DND-41 (cell line): ENCODE data around the gene PLEKHA8.

Experiments
- ATAC-seq: fragments of 200-7000 bp; cut with Tn5 transposase; 3 replicates; pipeline ENCODE4 v1.9.1; 2021; ENCODE audit warnings: low read depth; ENCODE audit not compliant: insufficient read depth
- DNase-seq: peaks from one replicate; pipeline ENCODE4 v3.0.0-alpha.2; 2020
- H2AFZ ChIP-seq: 2 replicates; pipeline ENCODE4 v1.6.0; 2012; ENCODE audit warnings: low read depth, low read length
- H3K27ac ChIP-seq: 2 replicates; pipeline ENCODE4 v1.5.1; 2012; ENCODE audit warnings: low read length, inconsistent platforms
- H3K27me3 ChIP-seq: fragments of 200-600 bp; sonication (generic); 2 replicates; pipeline ENCODE4 v1.6.0; 2012; ENCODE audit warnings: low read length, mild to moderate bottlenecking, inconsistent platforms; ENCODE audit not compliant: insufficient read depth, poor library complexity
- H3K36me3 ChIP-seq: 2 replicates; pipeline ENCODE4 v1.5.1; 2012; ENCODE audit warnings: low read length, inconsistent platforms; ENCODE audit not compliant: insufficient read depth
- H3K4me1 ChIP-seq: 2 replicates; pipeline ENCODE4 v1.5.1; 2012; ENCODE audit warnings: mild to moderate bottlenecking, low read length; ENCODE audit not compliant: insufficient read depth
- H3K4me2 ChIP-seq: 2 replicates; pipeline ENCODE4 v1.6.0; 2012; ENCODE audit warnings: mild to moderate bottlenecking, moderate library complexity, low read length, inconsistent platforms; ENCODE audit not compliant: insufficient read depth
- H3K4me3 ChIP-seq, 2 experiments: fragments of 200-600 bp in 1 of 2; shearing (Covaris generic) in 1 of 2; 2 replicates each; pipeline ENCODE4 v1.5.1; 2012 to 2016; ENCODE audit warnings: inconsistent platforms in 2 of 2, low read length in 2 of 2, mild to moderate bottlenecking in 2 of 2, low read depth in 1 of 2, moderate library complexity in 1 of 2
- H3K79me2 ChIP-seq: 2 replicates; pipeline ENCODE4 v1.6.0; 2012; ENCODE audit warnings: low read length, inconsistent platforms; ENCODE audit not compliant: insufficient read depth
- H3K9ac ChIP-seq: 2 replicates; pipeline ENCODE4 v1.6.0; 2012; ENCODE audit warnings: low read depth, mild to moderate bottlenecking, inconsistent platforms, low read length, moderate library complexity
- H3K9me3 ChIP-seq: 2 replicates; pipeline ENCODE4 v1.5.1; 2012; ENCODE audit warnings: low read length, moderate library complexity, mild to moderate bottlenecking, inconsistent platforms; ENCODE audit not compliant: insufficient read depth, severe bottlenecking
- H4K20me1 ChIP-seq: 2 replicates; pipeline ENCODE4 v1.6.0; 2012; ENCODE audit warnings: low read length; ENCODE audit not compliant: insufficient read depth
- EZH2 ChIP-seq: IDR thresholded peaks from 3 replicates; pipeline ENCODE4 v1.6.1; 2012; ENCODE audit warnings: borderline replicate concordance, low read depth, mild to moderate bottlenecking, moderate library complexity, low read length, inconsistent platforms; ENCODE audit not compliant: severe bottlenecking
- TF ChIP-seq, protein P1 (sequence below): IDR thresholded peaks from 2 replicates; pipeline ENCODE4 v1.5.1; 2012; ENCODE audit warnings: borderline replicate concordance, low read length, moderate library complexity, mild to moderate bottlenecking; ENCODE audit not compliant: poor library complexity, severe bottlenecking; ENCODE audit errors: extremely low read depth

PLEKHA8 gene

DNA sequence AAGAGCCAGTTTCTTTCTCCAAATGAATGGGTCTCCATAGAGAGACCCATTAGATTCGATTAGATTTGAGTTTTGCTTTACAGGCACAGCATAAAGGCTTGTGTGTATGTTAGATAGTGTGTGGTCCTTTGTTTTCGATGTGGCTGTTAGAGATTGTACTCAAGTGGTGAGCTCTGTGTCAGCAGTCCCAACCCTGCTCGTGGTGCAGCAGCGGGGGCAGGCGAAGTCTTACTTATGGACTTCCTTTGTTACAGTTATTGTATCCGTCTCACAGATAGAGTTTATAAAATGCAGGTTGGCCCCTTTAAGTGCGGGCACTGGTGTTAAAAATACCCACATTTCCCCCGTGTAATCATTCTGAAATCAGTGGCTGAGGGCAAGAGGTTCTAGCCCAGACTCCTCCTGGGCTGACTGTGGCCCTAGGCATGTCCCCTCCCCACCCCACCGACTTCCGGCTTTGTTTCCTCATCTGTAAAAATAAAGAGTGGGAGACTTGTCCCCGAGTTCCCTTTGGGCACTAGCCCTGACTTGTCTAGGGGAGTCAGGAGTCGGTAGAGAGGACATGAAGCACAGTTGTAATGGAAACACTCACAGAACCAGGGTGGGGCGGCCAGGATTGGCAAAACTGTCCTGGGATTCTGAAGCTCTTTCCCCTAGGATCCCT, 135.2 kb downstream of the PLEKHA8 start:
- Histone ChIP-seq H3K79me2 (no peaks in the 10 kb centered on the region), H4K20me1 (no peaks in the 10 kb centered on the region; the same call in 1 of the 2 replicates), H3K4me1 (no peaks in the 10 kb centered on the region), H3K9me3 (no peaks in the 10 kb centered on the region), H2AFZ (no peak overlapping the region), H3K36me3 (no peaks in the 10 kb centered on the region), H3K27me3 (no peaks in the 10 kb centered on the region), H3K4me3 (no peak overlapping the region), H3K9ac (no peak overlapping the region), H3K4me2 (no peak overlapping the region), H3K27ac (no peak overlapping the region)
- DNase-seq (no peak), ATAC-seq (no peak)
- no peak for TF ChIP-seq EZH2
- TF ChIP-seq, protein P1, sequence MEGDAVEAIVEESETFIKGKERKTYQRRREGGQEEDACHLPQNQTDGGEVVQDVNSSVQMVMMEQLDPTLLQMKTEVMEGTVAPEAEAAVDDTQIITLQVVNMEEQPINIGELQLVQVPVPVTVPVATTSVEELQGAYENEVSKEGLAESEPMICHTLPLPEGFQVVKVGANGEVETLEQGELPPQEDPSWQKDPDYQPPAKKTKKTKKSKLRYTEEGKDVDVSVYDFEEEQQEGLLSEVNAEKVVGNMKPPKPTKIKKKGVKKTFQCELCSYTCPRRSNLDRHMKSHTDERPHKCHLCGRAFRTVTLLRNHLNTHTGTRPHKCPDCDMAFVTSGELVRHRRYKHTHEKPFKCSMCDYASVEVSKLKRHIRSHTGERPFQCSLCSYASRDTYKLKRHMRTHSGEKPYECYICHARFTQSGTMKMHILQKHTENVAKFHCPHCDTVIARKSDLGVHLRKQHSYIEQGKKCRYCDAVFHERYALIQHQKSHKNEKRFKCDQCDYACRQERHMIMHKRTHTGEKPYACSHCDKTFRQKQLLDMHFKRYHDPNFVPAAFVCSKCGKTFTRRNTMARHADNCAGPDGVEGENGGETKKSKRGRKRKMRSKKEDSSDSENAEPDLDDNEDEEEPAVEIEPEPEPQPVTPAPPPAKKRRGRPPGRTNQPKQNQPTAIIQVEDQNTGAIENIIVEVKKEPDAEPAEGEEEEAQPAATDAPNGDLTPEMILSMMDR, result no peak

DNA sequence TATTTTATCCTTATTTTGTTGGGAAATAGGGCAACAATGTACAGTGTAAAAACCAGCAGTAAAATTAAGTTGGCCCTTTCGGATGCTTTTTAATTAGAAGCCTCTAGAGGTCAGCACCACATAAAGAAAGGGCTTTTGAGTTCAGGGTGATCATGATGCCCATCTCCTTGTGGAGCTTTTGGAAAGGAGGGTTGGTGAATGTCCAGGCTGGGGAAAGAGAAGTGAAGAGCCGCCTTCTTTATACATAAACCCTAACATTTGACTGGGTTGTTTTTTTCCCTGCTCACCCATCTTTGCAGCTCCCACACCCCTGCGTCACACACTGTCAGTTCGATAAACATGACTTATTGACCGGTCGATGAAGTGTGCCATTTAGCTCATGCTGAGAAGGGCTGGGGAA, 136.4 kb downstream of the PLEKHA8 start:
- ATAC-seq, result peak; percentile 63; the same call in 1 of the 3 replicates
- H3K79me2 ChIP-seq, result no peaks in the 10 kb centered on the region
- no peaks in the 10 kb centered on the region for H3K27me3 ChIP-seq
- no peaks in the 10 kb centered on the region for H3K4me1 ChIP-seq
- H3K9me3 ChIP-seq, result no peaks in the 10 kb centered on the region
- no peak overlapping the region for H3K4me2 ChIP-seq
- no peak overlapping the region for H3K9ac ChIP-seq
- TF ChIP-seq, protein P1, result peak; percentile 66
- TF ChIP-seq EZH2, result no peak
- H3K27ac ChIP-seq, result no peak overlapping the region
- H3K36me3 ChIP-seq, result no peaks in the 10 kb centered on the region
- H4K20me1 ChIP-seq, result no peaks in the 10 kb centered on the region; the same call in 1 of the 2 replicates
- no peak overlapping the region for H3K4me3 ChIP-seq
- DNase-seq, result no peak
- H2AFZ ChIP-seq, result no peak overlapping the region

DNA sequence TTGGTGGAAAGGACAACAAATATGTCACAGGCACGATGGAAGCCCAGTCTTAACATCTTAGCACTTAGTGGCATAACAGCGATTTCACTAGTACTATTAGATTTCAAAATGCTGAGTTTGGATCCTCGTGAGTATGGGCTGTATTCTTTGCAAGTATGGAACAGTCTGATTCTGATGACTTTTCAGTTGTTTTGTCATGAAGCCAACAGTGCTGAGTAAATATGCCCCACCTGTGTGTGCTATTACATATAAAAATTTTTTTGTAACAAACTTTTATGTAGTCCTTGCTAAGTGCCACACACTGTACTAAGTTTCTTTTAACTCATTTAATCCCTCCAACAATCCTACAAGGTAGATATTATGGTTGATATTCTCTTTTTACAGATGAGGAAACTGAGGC, 137.4 kb downstream of the PLEKHA8 start:
- no peaks in the 10 kb centered on the region for H3K79me2 ChIP-seq
- H3K27me3 ChIP-seq, result no peaks in the 10 kb centered on the region
- no peak overlapping the region for H2AFZ ChIP-seq
- H4K20me1 ChIP-seq, result no peaks in the 10 kb centered on the region
- DNase-seq (no peak), ATAC-seq (no peak)
- H3K9me3 ChIP-seq, result no peaks in the 10 kb centered on the region
- H3K9ac ChIP-seq, result no peak overlapping the region
- H3K4me2 ChIP-seq, result no peak overlapping the region
- no peaks in the 10 kb centered on the region for H3K4me1 ChIP-seq
- TF ChIP-seq, protein P1, result no peak
- TF ChIP-seq EZH2, result no peak
- H3K27ac ChIP-seq, result no peak overlapping the region
- no peaks in the 10 kb centered on the region for H3K36me3 ChIP-seq
- no peak overlapping the region for H3K4me3 ChIP-seq
